Sigmoid colon (tissue), 4 donors: ENCODE data around the gene GRB14.

Experiments used
- CTCF ChIP-seq, 4 experiments: fragments of 450-650 bp in 3 of 4; fragments of 200-600 bp in 1 of 4; IDR thresholded peaks; one replicate each; pipeline ENCODE4 v1.5.1; 2016 to 2019; ENCODE audit warnings: antibody characterized with exemption in 4 of 4, mild to moderate bottlenecking in 3 of 4, moderate library complexity in 2 of 4
- EP300 ChIP-seq, 4 donors: sonication (generic); formaldehyde crosslinking; IDR thresholded peaks; one replicate each; pipeline ENCODE4 v1.6.1; 2017; ENCODE audit warnings: antibody characterized with exemption in 4 of 4
- POLR2A ChIP-seq, 2 donors: fragments of 450-650 bp; IDR thresholded peaks; one replicate each; pipeline ENCODE4 v1.6.1; 2016; ENCODE audit warnings: antibody characterized with exemption in 2 of 2, mild to moderate bottlenecking in 2 of 2, moderate library complexity in 2 of 2
- POLR2AphosphoS5 ChIP-seq, 4 donors: sonication (generic); formaldehyde crosslinking; IDR thresholded peaks; one replicate each; pipeline ENCODE4 v1.6.1; 2017; ENCODE audit warnings: antibody characterized with exemption in 4 of 4

- TF ChIP-seq POLR2A (IDR thresholded peaks at IDR 0.05) (no peak), CTCF (IDR thresholded peaks at IDR 0.05) (no peak), EP300 (IDR thresholded peaks at IDR 0.05) (no peak), POLR2AphosphoS5 (IDR thresholded peaks at IDR 0.05) (no peak)
These were observed 11.5 kb downstream of the GRB14 start for GRCh38 chr2:164609790-164610189.
